Stimulated activated CD8-positive, alpha-beta memory T cell treated with anti-CD3 and anti-CD28 coated beads, Interleukin-15, amount 100 ng/mL, for 48 hours (primary cell): ENCODE data around the gene PLPPR1.
"Not testable (repeated sequence)": the region's sequence is repeated elsewhere in the genome, so short reads cannot be mapped to it uniquely, and the experiment has no call there.

Experiments used
- DNase-seq, 2 donors: peaks; one replicate each; pipeline ENCODE4 v3.0.0-alpha.2; 2020; ENCODE audit warnings: low read depth in 2 of 2

Gene PLPPR1

DNA sequence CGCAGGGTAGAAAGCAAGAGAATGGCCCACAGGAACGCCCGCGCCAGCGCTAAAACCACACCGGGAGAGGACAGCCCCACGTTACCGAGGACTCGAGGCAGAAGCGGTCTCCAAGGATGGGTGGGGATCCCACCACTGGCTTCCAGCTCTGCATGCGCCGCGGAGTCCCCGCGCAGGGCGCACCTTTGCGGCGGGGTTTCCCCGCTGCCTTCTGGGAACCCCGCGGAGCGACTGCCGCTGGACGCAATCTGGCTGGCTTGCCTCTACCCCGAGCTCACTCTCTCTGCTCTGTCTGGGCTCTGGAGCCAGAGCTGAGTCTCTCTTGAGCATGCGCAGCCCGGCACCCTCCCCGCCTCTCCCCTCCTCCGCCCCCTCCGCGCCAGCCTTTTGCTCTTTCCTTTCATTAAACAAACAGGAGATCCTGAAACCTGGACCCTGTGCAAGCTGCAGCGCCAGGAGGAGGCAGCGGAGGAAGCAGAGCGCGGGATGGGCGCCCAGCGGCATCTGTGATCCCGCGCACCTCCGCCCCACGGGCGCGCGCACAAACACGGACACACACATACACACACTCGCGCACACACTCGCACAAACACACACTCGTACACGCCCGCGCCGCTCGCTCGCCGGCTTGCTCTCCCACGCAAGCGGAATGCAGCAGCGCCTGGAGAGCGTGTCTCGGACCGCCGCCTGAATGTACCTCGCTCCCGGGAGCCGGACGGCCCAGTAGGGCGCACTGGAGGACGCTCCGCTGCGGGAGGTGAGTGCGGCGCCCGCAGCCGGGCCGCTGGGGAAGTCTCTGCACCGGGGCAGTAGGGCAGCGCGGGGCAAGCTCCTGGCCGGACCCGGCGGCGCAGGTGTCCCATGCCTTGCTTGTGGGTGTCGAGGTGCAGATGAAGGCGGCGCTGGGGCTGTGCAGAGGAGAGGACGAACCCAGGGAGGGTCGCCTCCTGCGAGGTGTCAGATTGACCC, at the start of gene PLPPR1:
PLPPR1 (plus strand) TSS at position 382 of the 969 bp plus-strand sequence.
- DNase-seq: no peak

DNA sequence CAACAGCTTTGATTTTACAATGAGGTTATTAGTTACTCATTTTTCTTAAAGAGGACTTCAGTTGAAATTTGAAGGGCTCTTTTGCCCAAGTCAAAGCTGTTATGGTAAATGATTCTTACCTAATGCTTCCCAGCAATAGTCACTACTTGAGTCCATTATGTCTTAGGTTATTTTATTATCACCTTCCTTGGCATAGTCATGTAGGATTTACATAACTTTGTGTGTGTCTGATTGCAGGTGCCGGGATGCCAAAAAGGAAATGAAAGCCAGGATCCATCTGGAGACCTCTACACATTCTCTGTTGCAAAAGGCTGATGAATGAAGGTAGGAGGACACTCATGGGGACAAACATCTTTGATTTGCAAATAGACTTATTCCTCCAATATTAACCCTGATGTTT, 38.8 kb upstream of the PLPPR1 start:
- no peak for DNase-seq

DNA sequence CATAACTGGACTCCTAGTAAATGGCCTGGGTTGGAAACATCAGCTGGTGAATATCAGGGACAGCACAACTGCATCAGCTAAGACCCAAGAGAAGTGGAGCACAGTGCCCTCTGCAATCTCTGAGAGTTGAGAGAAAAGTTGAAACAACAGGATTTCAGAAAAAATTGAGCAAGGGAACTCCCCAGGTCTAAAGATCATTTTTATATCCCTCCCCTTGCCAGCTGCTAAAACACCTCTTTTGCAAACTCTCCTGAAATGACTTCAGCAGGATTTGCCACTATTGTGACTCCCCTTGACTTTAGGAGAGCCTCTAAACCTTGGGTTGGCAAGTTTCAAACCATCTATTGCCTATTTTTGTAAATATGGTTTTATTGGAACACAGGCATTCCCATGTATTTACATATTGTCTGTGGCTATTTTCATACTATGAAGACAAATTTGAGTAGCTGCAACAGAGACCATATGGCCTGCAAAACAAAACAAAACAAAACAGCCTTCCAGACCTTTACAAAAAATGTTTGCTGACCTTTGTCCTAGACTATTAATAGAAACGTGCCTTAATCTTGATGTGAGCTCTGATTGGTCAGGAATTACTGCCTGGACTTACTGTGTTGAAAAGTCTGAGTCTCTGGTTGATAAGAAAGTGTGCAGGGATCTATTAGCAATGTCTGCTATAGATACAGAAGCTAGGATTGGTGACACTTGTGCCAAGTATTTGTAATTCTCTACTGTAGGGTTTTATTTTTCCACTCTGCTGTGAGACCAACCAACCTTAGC, 37.7 kb upstream of the PLPPR1 start:
- DNase-seq: no peak

DNA sequence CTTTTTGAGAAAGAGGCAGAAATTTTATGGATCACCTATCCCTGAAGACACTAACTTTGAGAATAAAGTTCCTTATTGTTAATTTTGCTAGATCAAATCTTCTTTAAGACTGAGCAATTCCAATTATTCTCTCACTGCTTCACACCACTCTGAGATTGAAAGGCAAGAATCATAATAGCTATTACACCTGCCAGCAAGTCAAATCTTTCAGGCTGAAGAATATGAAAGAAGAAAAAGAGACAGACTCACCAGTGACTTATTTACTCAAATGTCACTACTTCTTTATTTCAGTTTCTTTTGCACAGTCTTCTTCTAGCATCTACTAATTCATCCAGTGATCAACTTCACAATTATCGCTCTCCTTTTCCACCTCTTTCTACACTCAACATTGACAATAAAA, 35.9 kb upstream of the PLPPR1 start:
- no peak for DNase-seq

DNA sequence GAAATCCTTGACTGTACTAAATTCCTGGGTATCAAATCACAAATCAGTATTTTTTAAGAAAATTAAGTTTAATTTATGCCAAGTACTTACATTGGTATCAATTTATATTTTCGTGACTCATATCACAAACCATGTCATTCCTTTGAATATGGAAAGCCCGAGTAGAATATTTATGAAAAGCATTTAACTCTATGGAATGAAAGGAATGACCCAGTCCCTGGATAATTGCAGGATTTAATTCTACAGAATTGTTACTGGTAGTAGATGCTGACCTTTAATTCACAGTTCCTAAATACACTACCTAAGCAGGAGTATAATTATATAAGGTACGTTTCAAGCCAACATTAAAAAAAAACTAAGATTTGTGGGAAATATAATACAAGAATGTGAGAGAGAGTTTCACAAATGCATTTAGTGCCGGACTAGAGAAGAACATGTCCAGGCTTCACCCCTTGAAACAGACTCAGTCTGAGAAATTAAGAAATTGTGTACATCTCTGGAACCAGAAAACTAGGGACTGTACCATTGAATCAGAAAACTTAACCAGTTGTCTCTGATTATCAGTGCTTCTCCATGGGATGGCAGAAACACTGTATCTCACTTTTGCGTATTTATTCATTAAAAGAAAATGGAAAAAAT, 28.5 kb upstream of the PLPPR1 start:
- no peak for DNase-seq

DNA sequence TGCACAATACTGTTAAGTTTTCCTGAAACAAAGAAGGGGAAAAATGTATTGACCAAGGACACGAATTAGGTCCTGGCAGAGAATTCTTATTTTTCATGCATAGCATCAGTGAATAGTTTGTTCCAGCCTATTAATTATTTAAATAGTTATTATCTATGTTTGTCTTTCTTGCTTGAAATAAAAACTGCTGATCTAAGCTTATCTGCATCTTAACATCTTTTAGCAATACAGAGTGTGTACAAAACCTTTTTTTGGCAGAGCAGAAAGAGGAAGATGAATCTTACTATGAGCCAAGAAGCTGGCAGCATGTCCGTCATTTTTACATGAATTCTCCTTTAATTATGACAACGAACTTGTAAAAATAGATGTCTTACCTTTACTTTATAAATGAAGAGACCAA, 23.3 kb upstream of the PLPPR1 start:
- no peak for DNase-seq

DNA sequence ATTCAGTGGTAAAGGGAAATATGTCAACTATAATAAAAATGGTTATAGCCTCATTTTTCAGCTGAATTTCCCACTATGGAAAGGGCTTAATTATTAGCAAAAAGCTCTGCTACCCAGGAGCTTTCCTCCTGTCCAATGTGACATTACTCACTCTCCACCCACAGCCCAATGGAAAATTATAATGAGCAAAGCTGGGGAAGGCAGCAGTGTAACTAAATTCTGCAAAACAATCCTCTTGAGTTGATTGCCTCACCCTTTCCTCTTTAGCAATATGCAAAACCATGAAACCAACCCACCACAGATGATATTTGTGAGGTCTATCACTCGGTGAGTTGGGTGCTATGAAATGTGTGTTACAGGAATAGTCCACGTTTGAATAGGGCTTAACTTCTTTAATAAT, 14.0 kb upstream of the PLPPR1 start:
- DNase-seq: no peak

DNA sequence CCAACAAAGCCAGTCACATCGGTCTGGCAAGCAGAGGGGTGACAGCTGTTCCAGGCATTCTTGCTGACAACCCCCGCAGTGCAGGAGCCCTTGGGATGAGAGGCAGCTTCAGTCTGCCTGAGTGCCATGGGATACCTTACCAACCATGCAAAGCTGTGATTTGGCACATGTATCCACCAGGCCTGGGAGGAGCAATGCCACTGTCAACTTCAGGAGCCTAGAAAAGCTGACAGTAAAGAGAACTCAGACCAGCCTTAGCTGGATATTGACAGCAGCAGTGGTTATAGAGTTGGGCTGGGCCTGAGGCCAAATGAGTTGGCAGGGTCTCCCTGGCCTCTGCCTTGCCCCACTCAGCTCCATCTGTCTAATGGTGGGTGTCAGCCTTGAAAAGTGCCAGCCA, 10.1 kb upstream of the PLPPR1 start:
- no peak for DNase-seq

DNA sequence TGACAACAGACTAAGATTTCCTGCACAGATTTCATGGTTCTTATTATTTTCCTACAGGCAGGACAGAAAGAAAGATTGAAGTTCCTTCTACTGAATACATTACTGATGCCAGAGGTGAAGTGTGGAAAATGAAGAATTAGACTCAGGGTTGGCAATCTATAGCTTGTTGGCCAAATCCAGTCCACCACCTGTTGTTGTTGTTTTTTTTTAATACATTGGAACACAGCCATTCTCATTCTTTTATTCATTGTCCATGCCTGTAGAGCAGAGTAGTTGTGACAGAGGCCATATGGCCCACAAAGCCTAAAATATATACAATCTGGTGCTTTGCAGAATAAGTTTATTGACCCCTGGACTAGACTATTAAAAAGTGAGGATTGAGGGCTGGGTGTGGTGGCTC, 5.8 kb upstream of the PLPPR1 start:
- no peak for DNase-seq

DNA sequence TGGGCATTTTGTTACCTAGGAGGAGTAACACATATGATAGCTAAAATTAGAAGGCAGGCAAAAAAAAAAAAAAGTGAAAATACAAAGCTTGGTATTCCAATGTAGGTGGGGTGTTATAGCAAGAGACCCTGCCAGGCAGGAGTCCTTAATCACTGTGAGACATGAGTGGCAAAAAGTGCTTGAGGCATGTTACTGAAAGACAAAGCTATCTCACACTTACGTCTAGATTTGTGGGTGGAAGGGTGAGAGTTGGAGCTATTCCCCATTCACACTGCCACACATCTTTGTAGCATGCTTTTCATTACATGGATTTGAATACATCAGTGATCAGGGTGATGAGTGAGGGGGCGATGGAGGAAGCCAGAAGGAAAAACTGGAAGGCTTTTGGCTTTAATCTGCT, 2.6 kb upstream of the PLPPR1 start:
- no peak for DNase-seq

DNA sequence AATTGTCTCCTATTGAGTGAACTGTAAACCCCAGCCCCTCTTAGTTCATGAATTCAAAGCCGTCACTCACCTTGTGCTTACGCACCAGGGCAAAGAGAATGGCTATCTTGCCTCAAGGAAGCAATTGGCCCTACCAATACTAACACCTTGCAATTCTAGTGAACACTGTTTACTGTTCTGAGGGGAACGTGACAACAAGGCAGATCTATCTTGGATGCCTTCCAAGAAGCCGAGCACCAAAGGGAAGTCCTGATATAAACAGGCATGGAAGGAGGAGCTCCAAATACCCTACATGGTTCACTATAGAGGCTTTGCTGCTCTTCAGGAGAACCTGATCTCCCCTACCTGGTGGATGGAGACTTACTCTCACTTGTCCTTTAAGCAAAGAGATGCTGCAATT, 1.7 kb upstream of the PLPPR1 start:
- no peak for DNase-seq

DNA sequence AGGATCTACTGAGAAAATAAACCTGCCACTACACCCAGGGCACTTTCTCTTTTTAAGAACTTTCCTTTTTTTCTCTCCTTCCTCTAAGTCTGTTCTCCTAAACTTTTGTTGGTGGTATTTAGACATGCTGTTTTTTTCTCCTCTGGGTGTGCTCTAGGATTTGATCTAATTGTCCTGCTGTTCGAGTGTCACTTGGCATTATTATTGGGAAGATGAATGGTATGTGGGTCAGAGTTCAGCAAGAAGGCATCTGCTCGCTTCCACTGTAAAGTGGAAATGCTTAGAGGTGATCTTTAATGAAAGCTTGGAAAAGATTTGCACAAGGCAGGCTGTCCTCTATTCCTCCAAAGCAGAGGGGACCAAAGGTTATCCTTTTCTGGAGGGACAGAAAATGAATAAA, 1.3 kb upstream of the PLPPR1 start:
- no peak for DNase-seq

DNA sequence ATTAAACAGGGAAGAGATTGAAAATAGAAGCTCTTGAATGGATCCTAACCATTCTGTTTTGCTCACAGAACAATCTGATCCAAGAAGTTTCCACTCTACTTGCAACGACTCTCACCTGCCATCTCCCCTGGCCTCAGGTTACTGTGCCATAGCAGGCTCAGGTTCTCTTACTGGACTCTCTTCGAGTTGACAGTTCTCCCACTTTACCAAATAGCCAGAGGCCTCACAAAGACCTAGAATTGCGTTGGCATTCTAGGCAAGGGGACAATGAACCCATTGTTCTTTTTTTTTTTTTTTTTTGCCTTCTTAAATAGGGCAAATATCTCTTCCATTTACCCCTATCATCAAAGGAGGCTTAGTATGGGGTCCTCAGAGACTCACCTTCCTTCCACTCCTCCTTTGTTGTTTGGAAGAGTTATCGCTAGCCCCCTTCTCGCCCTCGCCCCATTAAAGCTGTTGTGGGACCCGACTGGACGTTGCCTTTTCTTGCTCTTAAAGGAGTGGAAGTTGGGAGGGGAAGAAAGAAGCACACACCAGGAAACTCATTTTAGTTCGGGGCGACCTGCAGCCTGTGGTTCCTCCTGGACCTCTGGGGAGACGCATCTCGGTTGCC, 688 bp upstream of the PLPPR1 start:
- DNase-seq: no peak

DNA sequence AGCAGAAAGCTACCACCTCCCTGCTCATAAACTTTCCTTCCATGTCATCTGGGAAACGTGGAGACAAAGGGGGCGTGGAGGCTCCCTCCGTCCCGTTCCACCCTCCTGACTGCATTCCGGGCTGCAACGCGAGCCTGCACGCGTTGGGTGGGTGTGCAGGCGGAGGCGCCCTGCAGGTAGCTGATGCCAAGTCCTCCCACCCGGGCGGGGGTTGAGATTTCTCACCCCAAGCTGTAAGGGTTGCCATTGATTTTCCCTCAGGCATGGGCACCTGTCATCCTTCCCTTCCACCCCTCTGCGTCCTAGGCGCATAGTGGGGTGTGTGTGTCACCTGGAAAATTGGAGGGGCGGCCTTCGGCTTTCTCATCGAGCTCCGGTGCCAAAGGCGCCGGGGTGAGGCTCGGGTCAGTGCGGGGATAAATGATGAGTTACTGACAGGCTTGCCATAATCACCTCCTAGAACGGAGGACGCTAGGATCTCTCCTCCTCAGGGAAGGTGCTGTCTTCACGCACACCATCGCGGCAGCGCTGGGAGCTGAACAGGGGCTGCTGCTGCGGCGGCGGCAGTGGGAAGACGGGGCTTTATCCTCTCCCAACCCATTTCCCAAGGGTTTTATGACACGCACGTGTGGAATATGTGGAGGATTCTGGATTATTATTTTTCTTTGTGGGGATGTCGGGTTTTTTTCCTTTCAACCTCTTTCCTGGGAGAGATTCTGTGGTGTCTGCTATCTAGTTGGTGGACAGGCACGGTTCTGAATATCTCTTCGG, 973 bp downstream of the PLPPR1 start:
- no peak for DNase-seq

DNA sequence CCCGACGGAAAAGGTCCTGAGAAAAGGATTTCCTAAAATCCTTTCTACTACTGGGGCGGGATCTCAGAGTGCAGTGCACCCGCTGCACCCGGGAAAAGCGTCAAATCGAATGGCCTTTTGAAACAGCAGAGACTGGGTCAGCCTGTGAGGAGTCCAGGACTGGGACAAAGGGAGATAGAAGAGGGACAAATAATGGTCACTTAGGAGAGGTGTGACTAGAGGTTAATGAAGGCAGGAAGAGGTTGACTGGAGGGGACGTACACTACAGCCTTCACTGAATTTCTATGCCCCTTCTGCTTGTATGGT, 1.5 kb downstream of the PLPPR1 start:
- no peak for DNase-seq

DNA sequence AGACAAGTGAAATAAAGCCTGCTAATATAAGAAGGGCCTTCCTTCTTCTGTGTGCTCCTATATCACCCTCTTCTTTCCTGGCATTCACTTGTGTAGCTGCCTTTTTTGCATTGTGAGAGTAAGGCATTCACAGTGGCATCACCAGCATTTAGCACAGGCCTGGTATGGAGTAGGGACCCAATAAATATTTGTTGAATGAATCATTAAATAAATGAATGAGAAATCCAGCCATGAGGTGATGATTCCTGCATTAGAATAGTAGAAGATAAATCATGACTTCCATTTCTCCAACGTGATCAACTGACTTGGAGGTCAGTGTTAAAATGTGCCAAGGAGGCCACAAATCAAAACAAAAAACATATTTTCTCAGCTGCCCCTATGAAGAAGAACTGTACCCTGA, 3.9 kb downstream of the PLPPR1 start:
- no peak for DNase-seq

DNA sequence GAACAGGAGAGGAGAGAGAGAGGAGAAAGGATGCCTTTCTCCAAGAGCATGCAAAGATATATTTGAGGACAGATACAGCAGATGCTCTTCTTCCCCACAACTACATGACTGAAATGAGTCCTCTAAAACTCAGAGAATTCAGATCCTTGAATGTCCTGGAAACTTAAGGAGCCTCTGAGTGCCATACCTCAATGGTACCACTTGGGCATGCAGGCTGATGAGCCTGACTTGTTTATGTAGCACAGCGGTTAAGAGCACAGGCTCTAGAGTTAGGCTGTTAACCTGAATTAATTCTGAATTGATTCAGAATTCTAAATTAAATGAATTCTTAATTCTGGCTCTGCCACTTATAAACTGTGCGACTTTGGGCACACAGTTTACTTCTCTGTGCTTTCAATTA, 5.7 kb downstream of the PLPPR1 start:
- DNase-seq: no peak

DNA sequence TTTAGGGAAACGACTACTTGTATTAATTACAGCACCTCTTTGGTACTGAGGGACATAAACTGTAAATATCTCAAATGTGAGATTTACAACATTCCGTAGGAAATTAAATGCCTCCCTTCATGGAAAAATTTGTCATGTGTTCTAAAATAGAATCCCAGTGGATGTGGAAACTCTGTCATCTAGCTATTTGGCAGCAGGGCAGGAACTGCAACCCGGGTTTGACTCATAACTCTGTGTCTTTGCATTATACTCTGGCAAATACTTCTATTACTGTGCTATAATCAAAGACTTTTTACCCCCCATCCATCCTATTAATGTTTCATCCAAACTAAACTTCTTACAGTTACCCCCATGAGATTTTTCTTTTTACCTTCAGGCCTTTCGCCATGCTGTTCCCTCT, 6.6 kb downstream of the PLPPR1 start:
- DNase-seq: no peak

DNA sequence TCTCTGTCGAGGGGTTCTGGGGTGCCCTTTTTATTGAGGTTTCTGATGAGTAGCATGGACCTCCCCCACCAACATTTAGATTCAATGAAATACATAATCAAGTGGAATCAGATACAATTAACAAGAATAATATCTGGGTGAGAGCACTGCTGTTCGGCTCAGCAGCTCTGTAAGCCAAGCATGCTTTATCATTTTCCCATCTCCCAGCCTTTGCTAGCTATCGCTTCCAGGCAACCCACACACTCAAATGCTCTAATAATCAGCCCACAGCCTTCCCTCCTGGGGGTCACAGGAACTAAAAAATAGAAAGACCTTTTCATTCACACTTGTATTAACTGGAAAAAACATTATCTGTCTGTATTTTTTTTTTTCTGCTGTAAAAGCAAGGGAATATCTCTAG, 8.9 kb downstream of the PLPPR1 start:
- no peak for DNase-seq

DNA sequence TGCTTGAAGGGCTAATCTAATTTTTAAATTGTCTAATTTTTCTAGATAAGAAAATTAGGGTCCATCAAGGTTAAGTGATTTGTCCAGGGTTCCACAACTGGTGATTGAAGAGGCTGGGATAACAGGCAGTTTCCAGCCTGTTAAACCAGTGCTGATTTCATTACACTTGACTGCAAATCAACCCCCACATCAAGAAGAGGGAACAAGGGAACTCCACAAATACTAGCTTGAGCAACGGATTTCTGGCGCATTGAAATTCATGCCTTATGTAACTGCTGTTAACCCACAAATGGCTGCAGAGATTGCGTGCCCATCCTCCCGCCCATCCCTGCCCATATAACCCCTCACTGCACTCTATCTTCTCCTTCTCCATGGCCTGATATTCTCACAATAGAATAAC, 10.0 kb downstream of the PLPPR1 start:
- DNase-seq: no peak

DNA sequence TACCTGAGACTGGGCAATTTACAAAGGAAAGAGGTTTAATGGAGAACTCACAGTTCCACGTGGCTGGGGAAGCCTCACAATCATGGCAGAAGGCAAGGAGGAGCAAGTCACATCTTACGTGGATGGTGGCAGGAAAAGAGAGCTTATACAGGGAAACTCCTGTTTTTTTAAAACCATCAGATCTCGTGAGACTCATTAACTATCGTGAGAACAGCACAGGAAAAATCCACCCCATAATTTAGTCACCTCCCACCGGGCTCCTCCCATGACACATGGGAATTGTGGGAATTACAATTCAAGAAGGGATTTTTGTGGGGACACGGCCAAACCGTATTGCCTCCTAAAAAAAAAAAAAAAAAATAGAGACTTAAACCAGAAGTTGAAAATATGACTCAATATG, 11.1 kb downstream of the PLPPR1 start:
- not testable (repeated sequence) for DNase-seq
